ENCODE results near the gene PDE1C.

The PDE1C gene

DNA sequence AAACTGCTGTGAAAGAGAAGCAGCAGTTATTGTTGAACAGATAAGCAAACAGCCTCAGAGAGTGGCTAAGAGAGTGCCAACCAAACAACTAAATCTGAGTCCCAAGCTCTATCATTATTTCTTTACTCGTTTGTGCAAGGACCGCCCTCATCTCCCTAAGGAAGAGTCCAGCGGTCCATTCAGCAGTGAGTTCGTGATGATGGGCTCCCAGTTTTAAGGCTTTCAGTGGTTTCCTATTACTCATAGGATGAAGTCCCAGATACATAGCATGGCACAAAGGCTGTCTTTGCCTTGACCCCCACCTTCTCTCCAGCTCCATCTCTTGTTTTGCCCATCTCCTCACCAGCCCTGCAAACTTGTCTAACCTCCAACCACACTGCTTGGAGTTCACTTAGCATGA is 24.3 kb upstream of the PDE1C start:
- Histone ChIP-seq H3K9me3 (ENCODE audit: control insufficient read depth, insufficient read depth, low read length) (no peaks in the 10 kb centered on the region), H3K27me3 (ENCODE audit: control insufficient read depth, insufficient read depth, low read length) (no peaks in the 10 kb centered on the region), H3K27ac (ENCODE audit: low read length) (no peak overlapping the region), H3K36me3 (ENCODE audit: control insufficient read depth, insufficient read depth, low read length) (no peaks in the 10 kb centered on the region), H3K4me3 (ENCODE audit: low read length) (no peak overlapping the region), H3K4me1 (ENCODE audit: control insufficient read depth, insufficient read depth, low read length) (no peaks in the 10 kb centered on the region)
- WGBS (ENCODE audit: insufficient coverage, insufficient read length), result no CpG with 5 or more reads among the region's 4 CpGs
- DNase-seq (ENCODE audit: low read depth, low spot score), result no peak

DNA sequence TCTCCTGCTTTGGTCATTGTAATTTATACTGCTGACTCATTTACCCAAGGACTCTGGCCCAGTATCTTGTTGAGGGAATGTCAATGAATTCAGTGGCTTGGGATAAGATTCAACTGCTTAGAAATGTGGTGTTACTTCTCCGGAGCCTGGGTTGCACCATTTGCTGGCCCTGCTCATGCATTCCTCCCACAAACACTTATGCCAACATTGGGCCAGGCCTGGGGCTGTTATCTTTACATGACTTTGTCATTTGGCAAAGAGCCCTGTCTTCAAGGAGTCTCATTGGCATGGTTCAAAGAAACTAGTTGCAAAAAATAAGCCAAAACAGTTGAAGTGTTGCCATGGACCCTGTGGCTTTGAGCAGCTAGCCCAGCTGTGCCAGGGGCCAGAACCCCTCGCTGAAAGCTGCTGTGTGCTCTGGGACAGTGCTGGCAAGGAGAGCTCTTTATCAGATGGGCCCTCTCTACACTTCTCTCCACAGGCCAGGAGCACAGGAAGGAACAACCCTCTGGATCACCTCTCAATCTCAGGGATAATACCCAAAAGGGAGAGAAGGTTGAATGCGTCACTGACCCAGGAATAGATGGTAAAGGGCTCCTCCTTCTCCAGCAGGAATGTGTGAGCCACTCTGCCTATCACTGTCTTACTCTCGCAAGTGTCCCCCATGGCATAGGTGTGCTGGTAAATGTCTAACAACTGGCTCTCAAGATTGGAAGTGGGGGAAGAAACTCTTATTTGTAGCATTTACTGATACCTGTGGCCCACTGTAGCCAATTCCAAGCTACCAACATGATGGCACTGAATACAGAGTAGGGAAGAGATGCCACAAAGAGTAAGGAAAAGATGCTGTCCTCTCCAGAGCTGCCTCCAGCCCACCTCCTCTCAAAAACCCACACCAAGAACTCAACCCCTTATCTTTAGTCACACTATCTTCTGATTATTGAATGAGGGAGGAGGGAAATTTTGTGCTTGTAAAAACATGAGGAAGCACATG is 23.5 kb upstream of the PDE1C start:
- WGBS (ENCODE audit: insufficient coverage, insufficient read length), result no CpG with 5 or more reads among the region's 4 CpGs
- H3K9me3 ChIP-seq (ENCODE audit: control insufficient read depth, insufficient read depth, low read length), result no peaks in the 10 kb centered on the region
- no peak for DNase-seq (ENCODE audit: low read depth, low spot score)
- H3K4me1 ChIP-seq (ENCODE audit: control insufficient read depth, insufficient read depth, low read length), result no peaks in the 10 kb centered on the region
- H3K4me3 ChIP-seq (ENCODE audit: low read length), result no peak overlapping the region
- no peaks in the 10 kb centered on the region for H3K27me3 ChIP-seq (ENCODE audit: control insufficient read depth, insufficient read depth, low read length)
- H3K36me3 ChIP-seq (ENCODE audit: control insufficient read depth, insufficient read depth, low read length), result no peaks in the 10 kb centered on the region
- no peak overlapping the region for H3K27ac ChIP-seq (ENCODE audit: low read length)

GRCh38 chr7:32092346-32092745 is 22.1 kb upstream of the PDE1C start:
- DNase-seq (ENCODE audit: low read depth, low spot score), result no peak
- H3K27ac ChIP-seq (ENCODE audit: low read length), result no peak overlapping the region
- no peaks in the 10 kb centered on the region for H3K9me3 ChIP-seq (ENCODE audit: control insufficient read depth, insufficient read depth, low read length)
- no peaks in the 10 kb centered on the region for H3K4me1 ChIP-seq (ENCODE audit: control insufficient read depth, insufficient read depth, low read length)
- H3K4me3 ChIP-seq (ENCODE audit: low read length), result no peak overlapping the region
- no peaks in the 10 kb centered on the region for H3K27me3 ChIP-seq (ENCODE audit: control insufficient read depth, insufficient read depth, low read length)
- no CpG with 5 or more reads among the region's 1 CpG for WGBS (ENCODE audit: insufficient coverage, insufficient read length)
- H3K36me3 ChIP-seq (ENCODE audit: control insufficient read depth, insufficient read depth, low read length), result no peaks in the 10 kb centered on the region

- H3K36me3 ChIP-seq (ENCODE audit: control insufficient read depth, insufficient read depth, low read length), result no peaks in the 10 kb centered on the region
- H3K27ac ChIP-seq (ENCODE audit: low read length), result no peak overlapping the region
- H3K4me3 ChIP-seq (ENCODE audit: low read length), result no peak overlapping the region
- no peaks in the 10 kb centered on the region for H3K4me1 ChIP-seq (ENCODE audit: control insufficient read depth, insufficient read depth, low read length)
- WGBS (ENCODE audit: insufficient coverage, insufficient read length), result no CpG with 5 or more reads among the region's 4 CpGs
- no peak for DNase-seq (ENCODE audit: low read depth, low spot score)
- H3K9me3 ChIP-seq (ENCODE audit: control insufficient read depth, insufficient read depth, low read length), result no peaks in the 10 kb centered on the region
- H3K27me3 ChIP-seq (ENCODE audit: control insufficient read depth, insufficient read depth, low read length), result no peaks in the 10 kb centered on the region
Measured at GRCh38 chr7:32091608-32092210, 21.5 kb upstream of the PDE1C start.

DNA sequence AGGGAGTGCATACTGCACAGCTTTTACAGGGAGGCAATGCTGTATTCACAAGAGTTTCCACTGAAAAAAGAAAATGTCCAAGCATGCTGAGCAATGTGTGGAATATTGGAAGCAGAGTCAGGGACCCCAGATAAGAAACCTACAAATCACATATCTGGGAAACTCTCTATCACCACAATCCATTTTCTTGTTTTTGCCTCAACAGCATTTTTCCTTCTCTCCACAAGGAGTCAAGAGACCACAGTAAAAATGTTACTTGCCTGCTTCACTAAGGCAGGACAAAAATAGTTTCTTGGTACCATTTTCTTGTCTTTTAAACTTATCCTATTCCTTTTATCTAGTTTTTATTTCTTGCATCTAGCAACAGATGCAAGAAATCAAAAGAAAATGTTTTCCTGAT is 19.5 kb upstream of the PDE1C start:
- Histone ChIP-seq H3K9me3 (ENCODE audit: control insufficient read depth, insufficient read depth, low read length) (no peaks in the 10 kb centered on the region), H3K36me3 (ENCODE audit: control insufficient read depth, insufficient read depth, low read length) (no peaks in the 10 kb centered on the region), H3K27ac (ENCODE audit: low read length) (no peak overlapping the region), H3K27me3 (ENCODE audit: control insufficient read depth, insufficient read depth, low read length) (no peaks in the 10 kb centered on the region), H3K4me1 (ENCODE audit: control insufficient read depth, insufficient read depth, low read length) (no peaks in the 10 kb centered on the region), H3K4me3 (ENCODE audit: low read length) (no peak overlapping the region)
- no peak for DNase-seq (ENCODE audit: low read depth, low spot score)

- WGBS (ENCODE audit: insufficient coverage, insufficient read length), result no CpG with 5 or more reads among the region's 5 CpGs
- Histone ChIP-seq H3K9me3 (ENCODE audit: control insufficient read depth, insufficient read depth, low read length) (no peaks in the 10 kb centered on the region), H3K27me3 (ENCODE audit: control insufficient read depth, insufficient read depth, low read length) (no peaks in the 10 kb centered on the region), H3K36me3 (ENCODE audit: control insufficient read depth, insufficient read depth, low read length) (no peaks in the 10 kb centered on the region), H3K27ac (ENCODE audit: low read length) (no peak overlapping the region), H3K4me1 (ENCODE audit: control insufficient read depth, insufficient read depth, low read length) (no peaks in the 10 kb centered on the region), H3K4me3 (ENCODE audit: low read length) (no peak overlapping the region)
- DNase-seq (ENCODE audit: low read depth, low spot score), result no peak
Measured at GRCh38 chr7:32089256-32089655, 19.0 kb upstream of the PDE1C start.

DNA sequence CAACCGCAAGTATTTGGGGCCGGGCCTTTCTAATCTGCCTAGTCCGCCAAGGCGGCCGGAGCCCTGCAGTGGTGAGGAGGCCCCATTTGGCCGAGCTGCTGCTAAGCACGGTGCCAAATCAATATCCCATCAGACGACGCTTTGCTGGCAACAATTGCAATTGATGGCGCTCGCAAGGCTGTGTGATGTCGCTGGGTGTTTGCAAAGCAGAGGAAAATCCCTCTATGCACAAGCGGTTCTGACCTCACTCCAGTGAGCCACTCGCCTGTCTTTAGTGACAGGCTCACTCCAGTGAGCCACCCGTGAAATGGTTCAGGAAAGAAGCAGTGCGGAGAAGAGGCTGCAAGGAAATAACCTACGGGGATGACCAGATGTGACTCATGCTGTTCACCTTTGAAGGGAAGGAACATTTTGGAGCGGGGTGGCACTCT is 18.3 kb upstream of the PDE1C start:
- Histone ChIP-seq H3K4me3 (ENCODE audit: low read length) (no peak overlapping the region), H3K9me3 (ENCODE audit: control insufficient read depth, insufficient read depth, low read length) (no peaks in the 10 kb centered on the region), H3K36me3 (ENCODE audit: control insufficient read depth, insufficient read depth, low read length) (no peaks in the 10 kb centered on the region), H3K27me3 (ENCODE audit: control insufficient read depth, insufficient read depth, low read length) (no peaks in the 10 kb centered on the region), H3K4me1 (ENCODE audit: control insufficient read depth, insufficient read depth, low read length) (no peaks in the 10 kb centered on the region), H3K27ac (ENCODE audit: low read length) (no peak overlapping the region)
- no peak for DNase-seq (ENCODE audit: low read depth, low spot score)
- WGBS (ENCODE audit: insufficient coverage, insufficient read length), result no CpG with 5 or more reads among the region's 18 CpGs

DNA sequence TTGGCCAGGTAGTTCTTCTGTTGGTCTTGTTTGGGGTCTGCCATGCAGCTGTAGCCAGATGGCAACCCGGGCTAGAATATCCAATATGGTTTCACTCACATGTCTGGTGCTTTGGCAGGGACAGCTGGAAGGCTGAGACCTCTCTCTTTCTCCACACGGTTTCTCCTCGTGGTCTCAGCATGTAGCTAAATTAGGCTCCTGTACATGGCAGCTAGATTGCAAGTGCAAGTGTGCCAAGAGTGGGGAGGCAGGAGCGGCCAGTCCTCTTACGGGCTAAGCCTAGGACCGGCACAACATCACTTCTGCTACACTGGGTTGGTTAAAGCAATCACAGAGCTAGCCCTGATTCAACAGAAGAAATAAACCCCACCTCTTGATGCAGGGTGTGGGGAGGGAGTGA is 9.3 kb upstream of the PDE1C start:
- no CpG with 5 or more reads among the region's 6 CpGs for WGBS (ENCODE audit: insufficient coverage, insufficient read length)
- no peaks in the 10 kb centered on the region for H3K36me3 ChIP-seq (ENCODE audit: control insufficient read depth, insufficient read depth, low read length)

DNA sequence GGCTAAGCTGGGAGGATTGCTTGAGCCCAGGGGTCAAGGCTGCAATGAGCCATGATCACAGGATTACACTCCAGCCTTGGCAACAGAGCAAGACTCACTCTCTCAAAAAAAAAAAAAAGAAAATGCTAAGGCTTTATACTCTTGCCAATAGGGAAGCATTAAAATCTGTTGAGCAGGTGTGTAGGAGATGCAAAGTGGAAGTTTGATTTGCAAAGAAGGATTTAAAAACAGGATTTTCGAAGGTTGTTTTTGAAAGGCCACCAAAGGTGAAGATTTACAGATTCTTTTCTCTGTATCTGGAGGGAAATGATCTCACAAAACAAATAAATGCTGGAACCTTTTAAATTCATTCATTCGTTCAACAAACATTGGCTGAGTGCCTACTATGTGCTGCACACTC is 8.6 kb upstream of the PDE1C start:
- Histone ChIP-seq H3K27me3 (ENCODE audit: control insufficient read depth, insufficient read depth, low read length) (no peaks in the 10 kb centered on the region), H3K36me3 (ENCODE audit: control insufficient read depth, insufficient read depth, low read length) (no peaks in the 10 kb centered on the region), H3K9me3 (ENCODE audit: control insufficient read depth, insufficient read depth, low read length) (no peaks in the 10 kb centered on the region), H3K4me3 (ENCODE audit: low read length) (no peak overlapping the region), H3K4me1 (ENCODE audit: control insufficient read depth, insufficient read depth, low read length) (no peaks in the 10 kb centered on the region; the same call in 1 of the 2 replicates), H3K27ac (ENCODE audit: low read length) (no peak overlapping the region)
- no CpG with 5 or more reads among the region's 2 CpGs for WGBS (ENCODE audit: insufficient coverage, insufficient read length)
- no peak for DNase-seq (ENCODE audit: low read depth, low spot score)

More for the DNA sequence above, 9.3 kb upstream of the PDE1C start:
- Histone ChIP-seq H3K27me3 (ENCODE audit: control insufficient read depth, insufficient read depth, low read length) (no peaks in the 10 kb centered on the region), H3K4me1 (ENCODE audit: control insufficient read depth, insufficient read depth, low read length) (no peaks in the 10 kb centered on the region), H3K27ac (ENCODE audit: low read length) (no peak overlapping the region), H3K9me3 (ENCODE audit: control insufficient read depth, insufficient read depth, low read length) (no peaks in the 10 kb centered on the region), H3K4me3 (ENCODE audit: low read length) (no peak overlapping the region)
- no peak for DNase-seq (ENCODE audit: low read depth, low spot score)

DNA sequence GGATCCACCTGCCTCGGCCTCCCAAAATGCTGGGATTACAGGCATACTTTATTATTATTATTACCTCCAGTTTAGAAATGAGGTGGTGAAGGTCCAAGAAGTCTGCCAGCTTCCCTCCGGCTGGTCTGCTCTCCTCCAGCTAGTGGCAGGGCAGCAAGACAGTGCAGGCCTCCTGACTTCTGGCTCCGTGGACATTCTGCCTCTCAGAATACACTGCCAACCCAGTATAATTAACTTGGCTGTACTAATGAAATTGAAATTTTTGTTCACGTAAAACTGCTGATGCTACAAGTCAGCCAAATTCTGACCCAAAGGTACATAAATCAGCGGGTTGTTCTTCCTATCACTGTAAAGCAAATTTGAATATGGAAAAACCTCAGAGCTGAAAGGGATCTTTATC is 7.6 kb upstream of the PDE1C start:
- H3K36me3 ChIP-seq (ENCODE audit: control insufficient read depth, insufficient read depth, low read length), result no peaks in the 10 kb centered on the region
- WGBS (ENCODE audit: insufficient coverage, insufficient read length), result no CpG with 5 or more reads among the region's 5 CpGs
- DNase-seq (ENCODE audit: low read depth, low spot score), result no peak
- no peak overlapping the region for H3K27ac ChIP-seq (ENCODE audit: low read length)
- no peaks in the 10 kb centered on the region for H3K9me3 ChIP-seq (ENCODE audit: control insufficient read depth, insufficient read depth, low read length)
- no peaks in the 10 kb centered on the region; the same call in 1 of the 2 replicates for H3K4me1 ChIP-seq (ENCODE audit: control insufficient read depth, insufficient read depth, low read length)
- H3K4me3 ChIP-seq (ENCODE audit: low read length), result no peak overlapping the region
- H3K27me3 ChIP-seq (ENCODE audit: control insufficient read depth, insufficient read depth, low read length), result no peaks in the 10 kb centered on the region; the same call in 1 of the 2 replicates

Measured in iPS DF 6.9 (cell line).